AG09309 (cell line): ENCODE measurements around the gene TMED1.

Experiments used
- DNase-seq: peaks from one replicate; pipeline ENCODE4 v3.0.0-alpha.2; 2010; ENCODE audit warnings: low read depth
- H3K4me3 ChIP-seq: 2 replicates; pipeline ENCODE4 v1.5.1; 2011; ENCODE audit warnings: mild to moderate bottlenecking, low read depth, low read length, moderate library complexity; ENCODE audit not compliant: control insufficient read depth
- CTCF ChIP-seq: IDR thresholded peaks from 2 replicates; pipeline ENCODE4 v1.5.1; 2011; ENCODE audit warnings: mild to moderate bottlenecking, low read depth, low read length, inconsistent platforms; ENCODE audit not compliant: insufficient read depth, control insufficient read depth; ENCODE audit errors: missing control alignments

TMED1 gene

GRCh38 chr19:10868872-10869547 is 33.0 kb upstream of the TMED1 start:
- no peak overlapping the region for H3K4me3 ChIP-seq
- no peak for TF ChIP-seq CTCF

GRCh38 chr19:10866495-10866894 is 30.5 kb upstream of the TMED1 start:
- no peak overlapping the region for H3K4me3 ChIP-seq
- no peak for TF ChIP-seq CTCF
- no peak for DNase-seq

More at GRCh38 chr19:10868872-10869547, 33.0 kb upstream of the TMED1 start:
- DNase-seq: no peak

GRCh38 chr19:10864538-10864899 is 28.5 kb upstream of the TMED1 start:
- H3K4me3 ChIP-seq: no peak overlapping the region
- no peak for DNase-seq
- peak; percentile 97 for TF ChIP-seq CTCF

- TF ChIP-seq CTCF: no peak
- no peak for DNase-seq
- H3K4me3 ChIP-seq: no peak overlapping the region
Measured at GRCh38 chr19:10863107-10863717, 27.2 kb upstream of the TMED1 start.

- no peak for TF ChIP-seq CTCF
- DNase-seq: no peak
- H3K4me3 ChIP-seq: no peak overlapping the region
Measured at GRCh38 chr19:10862561-10863106, 26.6 kb upstream of the TMED1 start.

- no peak overlapping the region for H3K4me3 ChIP-seq
- no peak for DNase-seq
- TF ChIP-seq CTCF: peak; percentile 61
Measured at GRCh38 chr19:10861103-10861651, 25.2 kb upstream of the TMED1 start.
